ENCODE measurements around the gene EFHD2. TPM values are rescaled to one million over a fixed set of nuclear protein-coding genes. Genes with fewer than 3 reads are reported as not detected.
"Not testable (repeated sequence)": the region's sequence is repeated elsewhere in the genome, so short reads cannot be mapped to it uniquely, and the experiment has no call there.

The EFHD2 gene
- total RNA-seq, 1 experiment from 2014 or later = 69.7 TPM

- H3K4me2 ChIP-seq (ENCODE audit: low read length); H3K27me3 ChIP-seq (ENCODE audit: insufficient read depth, low read length); BruUV-seq (replicated peaks); H3K36me3 ChIP-seq (ENCODE audit: control insufficient read depth in 1 of 2, insufficient read depth in 2 of 2, low read length in 2 of 2); CTCF ChIA-PET; H3K79me2 ChIP-seq (ENCODE audit: insufficient read depth, low read length); RAD21 ChIA-PET (ENCODE audit: low non-redundant PET in 1 of 2, low total read pairs in 2 of 2, uncharacterized antibody in 2 of 2, unreplicated experiment in 2 of 2); H3K4me3 ChIP-seq (replicated peaks in 1 of 2; ENCODE audit: low read depth in 1 of 2, low read length in 2 of 2); POLR2A ChIA-PET; H3K4me1 ChIP-seq (ENCODE audit: control insufficient read depth in 1 of 2, insufficient read depth in 2 of 2, low read length in 2 of 2); intact Hi-C loops (cut with micrococcal nuclease); H2AFZ ChIP-seq (ENCODE audit: low read depth, low read length, poor library complexity, severe bottlenecking); DNase-seq (ENCODE audit: low read depth, low spot score); H3K27ac ChIP-seq (ENCODE audit: low read depth, low read length); ATAC-seq; H4K20me1 ChIP-seq (ENCODE audit: insufficient read depth); H3K9me3 ChIP-seq (ENCODE audit: control insufficient read depth in 1 of 2, insufficient read depth in 1 of 2, low read depth in 1 of 2, low read length in 2 of 2); H3K9ac ChIP-seq (ENCODE audit: low read length); H3K9me2 ChIP-seq (ENCODE audit: insufficient read depth): not testable (repeated sequence)
Measured at GRCh38 chr1:15389828-15390227, 19.9 kb upstream of the EFHD2 start.

- RAD21 ChIA-PET (ENCODE audit: low non-redundant PET in 1 of 2, low total read pairs in 2 of 2, uncharacterized antibody in 2 of 2, unreplicated experiment in 2 of 2) = no interaction called here
- H3K9me2 ChIP-seq (ENCODE audit: insufficient read depth) = no peaks in the 10 kb centered on the region
- intact Hi-C loops (cut with micrococcal nuclease) = no loop called here
- no peak for TF ChIP-seq ZNF274 (IDR thresholded peaks at IDR 0.05; ENCODE audit: low read depth, low read length)
- no peak for TF ChIP-seq SP1 (IDR thresholded peaks at IDR 0.05; ENCODE audit: low read depth)
- TF ChIP-seq SIN3A (IDR thresholded peaks at IDR 0.05; ENCODE audit: low read depth) = no peak
- TF ChIP-seq CTCF (IDR thresholded peaks at IDR 0.05 in 2 of 3, conservative IDR thresholded peaks at IDR 0.05 in 1 of 3; ENCODE audit: borderline replicate concordance in 1 of 3, insufficient read depth in 1 of 3, low read depth in 2 of 3, low read length in 2 of 3) = peak in 2 of 3 experiments; percentile 14 to 32; a peak in 3 of 6 replicates
- no peak for TF ChIP-seq REST (IDR thresholded peaks at IDR 0.05; ENCODE audit: low read depth)
- TF ChIP-seq POLR2AphosphoS5 (IDR thresholded peaks at IDR 0.05; ENCODE audit: low read depth, low read length) = no peak
- TF ChIP-seq CBX3 (IDR thresholded peaks at IDR 0.05; ENCODE audit: low read depth) = no peak
- no peak for TF ChIP-seq POLR2A (IDR thresholded peaks at IDR 0.05; ENCODE audit: borderline replicate concordance, extremely low read depth, insufficient read depth, insufficient read length)
- no peak for TF ChIP-seq CEBPB (IDR thresholded peaks at IDR 0.05; ENCODE audit: low read depth)
- no peak for DNase-seq (ENCODE audit: low read depth, low spot score)
- CTCF ChIA-PET = no interaction called here
- no peak overlapping the region for H3K9ac ChIP-seq (ENCODE audit: low read length)
- POLR2A ChIA-PET = no interaction called here
- H3K4me1 ChIP-seq (ENCODE audit: control insufficient read depth in 1 of 2, insufficient read depth in 2 of 2, low read length in 2 of 2) = no peaks in the 10 kb centered on the region
- H4K20me1 ChIP-seq (ENCODE audit: insufficient read depth) = no peaks in the 10 kb centered on the region
- no peak for ATAC-seq
- no TSS peak for BruUV-seq (replicated peaks)
- no peaks in the 10 kb centered on the region for H3K9me3 ChIP-seq (ENCODE audit: control insufficient read depth in 1 of 2, insufficient read depth in 1 of 2, low read depth in 1 of 2, low read length in 2 of 2)
- H3K27me3 ChIP-seq (ENCODE audit: insufficient read depth, low read length) = no peaks in the 10 kb centered on the region
- no peaks in the 10 kb centered on the region for H3K36me3 ChIP-seq (ENCODE audit: control insufficient read depth in 1 of 2, insufficient read depth in 2 of 2, low read length in 2 of 2)
- H3K79me2 ChIP-seq (ENCODE audit: insufficient read depth, low read length) = no peaks in the 10 kb centered on the region
- no peak overlapping the region for H3K27ac ChIP-seq (ENCODE audit: low read depth, low read length)
- H3K4me2 ChIP-seq (ENCODE audit: low read length) = no peak overlapping the region
- H3K4me3 ChIP-seq (replicated peaks in 1 of 2; ENCODE audit: low read depth in 1 of 2, low read length in 2 of 2) = no peak overlapping the region
- H2AFZ ChIP-seq (ENCODE audit: low read depth, low read length, poor library complexity, severe bottlenecking) = no peak overlapping the region
Measured at GRCh38 chr1:15390667-15391066, 19.0 kb upstream of the EFHD2 start.

Data from HCT116 (cell line).